GM15510 (cell line): Measurements from ENCODE around the gene VARS1.

Experiments
- POLR2A ChIP-seq: IDR thresholded peaks from 3 replicates; pipeline ENCODE4 v1.6.1; 2011; ENCODE audit warnings: borderline replicate concordance; ENCODE audit not compliant: insufficient read length; ENCODE audit errors: extremely low read depth

The VARS1 gene

GRCh38 chr6:31794866-31795615 is 511 bp downstream of the VARS1 start:
- TF ChIP-seq POLR2A, result no peak

- no peak for TF ChIP-seq POLR2A
Observed at GRCh38 chr6:31794294-31794865, 1.2 kb downstream of the VARS1 start.

- no peak for TF ChIP-seq POLR2A
Observed at GRCh38 chr6:31792761-31793171, 2.8 kb downstream of the VARS1 start.

- TF ChIP-seq POLR2A, result no peak
Observed at GRCh38 chr6:31792090-31792374, 3.5 kb downstream of the VARS1 start.

- TF ChIP-seq POLR2A, result no peak
Observed at GRCh38 chr6:31791324-31792089, 4.0 kb downstream of the VARS1 start.

GRCh38 chr6:31785475-31785874 is 10.1 kb downstream of the VARS1 start:
- no peak for TF ChIP-seq POLR2A

GRCh38 chr6:31784098-31784925 is 11.2 kb downstream of the VARS1 start:
- TF ChIP-seq POLR2A, result no peak

GRCh38 chr6:31782126-31782855 is 13.3 kb downstream of the VARS1 start:
- TF ChIP-seq POLR2A, result no peak

GRCh38 chr6:31781244-31782125 is 14.1 kb downstream of the VARS1 start:
- no peak for TF ChIP-seq POLR2A

GRCh38 chr6:31780507-31781243 is 14.9 kb downstream of the VARS1 start:
- TF ChIP-seq POLR2A, result no peak

GRCh38 chr6:31779908-31780307 is 15.6 kb downstream of the VARS1 start:
- TF ChIP-seq POLR2A, result no peak

- no peak for TF ChIP-seq POLR2A
Observed at GRCh38 chr6:31778999-31779885, 16.3 kb downstream of the VARS1 start.
